HepG2 (cell line): ENCODE data around the gene PIK3CB. TPM values are rescaled to one million over a fixed set of nuclear protein-coding genes. Genes with fewer than 3 reads are reported as not detected.
A peak's percentile ranks its signal among the peaks of the same experiment; 100 is the strongest.

Experiments used
- AGO1 ChIP-seq: fragments of 200-400 bp; formaldehyde crosslinking; IDR thresholded peaks from 2 replicates; pipeline ENCODE4 v1.6.1; 2017; ENCODE audit warnings: mild to moderate bottlenecking, low read depth, low read length, moderate library complexity; ENCODE audit not compliant: poor library complexity, severe bottlenecking
- AGO2 ChIP-seq: fragments of 200-400 bp; formaldehyde crosslinking; optimal IDR thresholded peaks from 2 replicates; pipeline ENCODE3; 2017; ENCODE audit warnings: mild to moderate bottlenecking, low read depth, low read length, moderate library complexity
- FOSL1 ChIP-seq: sonication (generic); formaldehyde crosslinking; IDR thresholded peaks from 2 replicates; pipeline ENCODE4 v1.9.0; 2021; ENCODE audit warnings: missing genetic modification reagents, borderline replicate concordance
- FOXA1 ChIP-seq, 2 experiments: fragments of 450-650 bp in 1 of 2; sonication (generic) in 1 of 2; formaldehyde crosslinking in 1 of 2; IDR thresholded peaks; 2 replicates each; pipeline versions ENCODE4 v1.4.0 to v1.6.1; 2016 to 2020; ENCODE audit warnings: missing genetic modification reagents in 1 of 2
- GABPA ChIP-seq, 2 experiments: IDR thresholded peaks; 2 replicates each; pipeline ENCODE4 v1.6.1; 2011 to 2016; ENCODE audit warnings: low read depth in 2 of 2, low read length in 1 of 2, missing biosample characterization in 1 of 2, missing genetic modification characterization in 1 of 2
- HMGXB3 ChIP-seq: sonication (generic); formaldehyde crosslinking; IDR thresholded peaks from 2 replicates; pipeline ENCODE4 v1.4.0; 2020; ENCODE audit warnings: missing genetic modification reagents, borderline replicate concordance
- KDM4B ChIP-seq: sonication (generic); formaldehyde crosslinking; IDR thresholded peaks from 2 replicates; pipeline ENCODE4 v1.4.0; 2020; ENCODE audit warnings: missing genetic modification reagents
- MAFK ChIP-seq, 2 experiments: IDR thresholded peaks in 1 of 2; conservative IDR thresholded peaks in 1 of 2; 2 replicates each; pipeline ENCODE4 v1.6.1; 2011; ENCODE audit warnings: improper control_type of control experiment in 2 of 2, low read length in 2 of 2
- MXD4 ChIP-seq: IDR thresholded peaks from 2 replicates; pipeline ENCODE4 v1.6.1; 2016; ENCODE audit warnings: mild to moderate bottlenecking, missing biosample characterization, missing genetic modification reagents
- NCOA1 ChIP-seq: sonication (generic); formaldehyde crosslinking; IDR thresholded peaks from 2 replicates; pipeline ENCODE4 v1.9.0; 2021; ENCODE audit warnings: missing genetic modification reagents
- NR0B2 ChIP-seq: sonication (generic); formaldehyde crosslinking; IDR thresholded peaks from 2 replicates; pipeline ENCODE4 v1.4.0; 2020; ENCODE audit warnings: mild to moderate bottlenecking, missing genetic modification reagents
- NR2F6 ChIP-seq, 2 experiments: IDR thresholded peaks; 2 replicates each; pipeline ENCODE4 v1.6.1; 2016; ENCODE audit warnings: antibody characterized with exemption in 1 of 2, mild to moderate bottlenecking in 1 of 2
- ZBTB7B ChIP-seq: sonication (generic); formaldehyde crosslinking; IDR thresholded peaks from 2 replicates; pipeline ENCODE4 v1.4.0; 2020; ENCODE audit warnings: missing genetic modification reagents
- ZC3H13 ChIP-seq: sonication (generic); formaldehyde crosslinking; IDR thresholded peaks from 2 replicates; pipeline ENCODE4 v1.8.1; 2023; ENCODE audit warnings: mild to moderate bottlenecking, missing genetic modification reagents, moderate library complexity
- ZNF235 ChIP-seq: sonication (generic); formaldehyde crosslinking; IDR thresholded peaks from 2 replicates; pipeline ENCODE4 v1.8.1; 2023; ENCODE audit warnings: mild to moderate bottlenecking, missing genetic modification reagents, borderline replicate concordance
- ZNF552 ChIP-seq: sonication (generic); formaldehyde crosslinking; IDR thresholded peaks from 2 replicates; pipeline ENCODE4 v1.9.0; 2022; ENCODE audit warnings: missing genetic modification reagents, mild to moderate bottlenecking, borderline replicate concordance
- ZNF615 ChIP-seq: sonication (generic); formaldehyde crosslinking; IDR thresholded peaks from 2 replicates; pipeline ENCODE4 v1.5.0; 2020; ENCODE audit warnings: mild to moderate bottlenecking, missing genetic modification reagents, borderline replicate concordance
- polyA plus RNA-seq, 8 experiments: library from polyadenylated mRNA; depleted of rRNA in 3 of 8; stranded (reverse) in 7 of 8; unstranded in 1 of 8; fragments of >200 nt; fragmentation: Illumina TruSeq in 4 of 8; extraction: Trizol in 4 of 8; gene quantifications; 2 replicates each; pipeline versions ENCODE4 v1.2.1 to v1.2.3, GENCODE V29; 2011 to 2016; ENCODE audit warnings: low read depth in 4 of 8, missing spikeins in 1 of 8, mixed read lengths in 1 of 8; ENCODE audit not compliant: insufficient read depth in 1 of 8
- total RNA-seq, 5 experiments: library from RNA; depleted of rRNA; stranded (reverse); fragments of >200 nt; fragmentation: Illumina TruSeq; extraction: Trizol; gene quantifications; 2 replicates each; pipeline ENCODE4 v1.2.3, GENCODE V29; 2016; ENCODE audit warnings: low read depth in 1 of 5
- TF ChIP-seq, protein P1 (sequence below): sonication (generic); formaldehyde crosslinking; IDR thresholded peaks from 2 replicates; pipeline ENCODE4 v1.4.0; 2020; ENCODE audit warnings: missing genetic modification reagents
- TF ChIP-seq, protein P2 (sequence below): sonication (generic); formaldehyde crosslinking; IDR thresholded peaks from 2 replicates; pipeline ENCODE4 v1.5.1; 2020; ENCODE audit warnings: missing genetic modification reagents, mild to moderate bottlenecking, borderline replicate concordance

Gene PIK3CB
- total and polyA plus RNA-seq, 2 of the 13 experiments (the other 11 are each of a cell fraction or from before 2014, with no cell fraction given) = 6.6 to 18.7 TPM

GRCh38 chr3:138834596-138835396 is at the start of gene PIK3CB (continued):
- TF ChIP-seq, protein P1, sequence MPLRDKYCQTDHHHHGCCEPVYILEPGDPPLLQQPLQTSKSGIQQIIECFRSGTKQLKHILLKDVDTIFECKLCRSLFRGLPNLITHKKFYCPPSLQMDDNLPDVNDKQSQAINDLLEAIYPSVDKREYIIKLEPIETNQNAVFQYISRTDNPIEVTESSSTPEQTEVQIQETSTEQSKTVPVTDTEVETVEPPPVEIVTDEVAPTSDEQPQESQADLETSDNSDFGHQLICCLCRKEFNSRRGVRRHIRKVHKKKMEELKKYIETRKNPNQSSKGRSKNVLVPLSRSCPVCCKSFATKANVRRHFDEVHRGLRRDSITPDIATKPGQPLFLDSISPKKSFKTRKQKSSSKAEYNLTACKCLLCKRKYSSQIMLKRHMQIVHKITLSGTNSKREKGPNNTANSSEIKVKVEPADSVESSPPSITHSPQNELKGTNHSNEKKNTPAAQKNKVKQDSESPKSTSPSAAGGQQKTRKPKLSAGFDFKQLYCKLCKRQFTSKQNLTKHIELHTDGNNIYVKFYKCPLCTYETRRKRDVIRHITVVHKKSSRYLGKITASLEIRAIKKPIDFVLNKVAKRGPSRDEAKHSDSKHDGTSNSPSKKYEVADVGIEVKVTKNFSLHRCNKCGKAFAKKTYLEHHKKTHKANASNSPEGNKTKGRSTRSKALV (CRISPR knock-in tag) = peak; percentile 69; the same call in 1 of the 2 replicates
- TF ChIP-seq MAFK (conservative IDR thresholded peaks at IDR 0.05 in 1 of 2, IDR thresholded peaks at IDR 0.05 in 1 of 2; ENCODE audit: low read length in 2 of 2) (no peak), NCOA1 (CRISPR knock-in tag) (no peak), HMGXB3 (CRISPR knock-in tag) (no peak; the same call in 1 of the 2 replicates), AGO1 (no peak), AGO2 (peak; percentile 81), KDM4B (no peak), ZBTB7B (CRISPR knock-in tag) (no peak), ZNF552 (CRISPR knock-in tag) (no peak), FOXA1 (IDR thresholded peaks at IDR 0.05) (no peak), FOXA1 (CRISPR knock-in tag; IDR thresholded peaks at IDR 0.05) (no peak), FOSL1 (CRISPR knock-in tag) (0 out of 2 replicates have a peak, but pooled peaks have one; percentile 33), MXD4 (peak; percentile 68; the same call in 1 of the 2 replicates), ZNF615 (CRISPR knock-in tag) (no peak), ZNF235 (CRISPR knock-in tag) (no peak), NR2F6 (IDR thresholded peaks at IDR 0.05) (no peak), NR2F6 (CRISPR knock-in tag; IDR thresholded peaks at IDR 0.05) (no peak), GABPA (IDR thresholded peaks at IDR 0.05; ENCODE audit: low read depth, low read length) (no peak), GABPA (CRISPR knock-in tag; IDR thresholded peaks at IDR 0.05; ENCODE audit: low read depth) (no peak), NR0B2 (CRISPR knock-in tag) (no peak), ZC3H13 (CRISPR knock-in tag) (no peak; the same call in 1 of the 2 replicates)
- TF ChIP-seq, protein P2, sequence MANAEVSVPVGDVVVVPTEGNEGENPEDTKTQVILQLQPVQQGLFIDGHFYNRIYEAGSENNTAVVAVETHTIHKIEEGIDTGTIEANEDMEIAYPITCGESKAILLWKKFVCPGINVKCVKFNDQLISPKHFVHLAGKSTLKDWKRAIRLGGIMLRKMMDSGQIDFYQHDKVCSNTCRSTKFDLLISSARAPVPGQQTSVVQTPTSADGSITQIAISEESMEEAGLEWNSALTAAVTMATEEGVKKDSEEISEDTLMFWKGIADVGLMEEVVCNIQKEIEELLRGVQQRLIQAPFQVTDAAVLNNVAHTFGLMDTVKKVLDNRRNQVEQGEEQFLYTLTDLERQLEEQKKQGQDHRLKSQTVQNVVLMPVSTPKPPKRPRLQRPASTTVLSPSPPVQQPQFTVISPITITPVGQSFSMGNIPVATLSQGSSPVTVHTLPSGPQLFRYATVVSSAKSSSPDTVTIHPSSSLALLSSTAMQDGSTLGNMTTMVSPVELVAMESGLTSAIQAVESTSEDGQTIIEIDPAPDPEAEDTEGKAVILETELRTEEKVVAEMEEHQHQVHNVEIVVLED = no peak; the same call in 1 of the 2 replicates
